GM18498 (cell line): Measurements from ENCODE around the gene PHKB.
"Not testable (repeated sequence)": the region's sequence is repeated elsewhere in the genome, so short reads cannot be mapped to it uniquely, and the experiment has no call there.

Experiments
- ATAC-seq: cut with Tn5 transposase; IDR thresholded peaks from one replicate; pipeline ENCODE4 v1.9.1; 2021; ENCODE audit warnings: mild to moderate bottlenecking, moderate library complexity; ENCODE audit not compliant: unreplicated experiment

The PHKB gene

GRCh38 chr16:47504599-47504998, 43.5 kb downstream of the PHKB start:
- no peak for ATAC-seq

GRCh38 chr16:47506800-47507199, 45.7 kb downstream of the PHKB start:
- ATAC-seq = no peak

DNA sequence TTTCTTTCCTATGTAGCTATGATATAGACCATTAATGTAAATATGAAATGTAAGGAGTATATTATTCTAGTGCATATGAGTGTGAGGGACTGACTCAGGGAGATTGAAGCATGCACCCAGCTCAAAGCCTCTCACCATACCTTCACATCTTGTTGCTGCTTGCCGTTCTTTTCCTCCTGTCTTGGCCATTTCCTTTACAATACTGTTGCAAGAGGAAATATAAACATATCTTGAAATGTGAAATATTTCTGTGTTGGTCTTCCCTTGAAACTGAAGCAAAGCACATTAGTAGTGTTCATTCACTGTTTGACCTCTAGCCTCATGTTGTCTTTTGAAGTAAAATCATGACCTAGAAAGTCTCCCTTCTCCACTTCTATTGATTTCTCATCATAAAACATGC, 46.6 kb downstream of the PHKB start:
- no peak for ATAC-seq

GRCh38 chr16:47511882-47512281, 50.8 kb downstream of the PHKB start:
- ATAC-seq = no peak

- ATAC-seq = no peak
These were observed 57.9 kb downstream of the PHKB start for GRCh38 chr16:47519037-47519436.

DNA sequence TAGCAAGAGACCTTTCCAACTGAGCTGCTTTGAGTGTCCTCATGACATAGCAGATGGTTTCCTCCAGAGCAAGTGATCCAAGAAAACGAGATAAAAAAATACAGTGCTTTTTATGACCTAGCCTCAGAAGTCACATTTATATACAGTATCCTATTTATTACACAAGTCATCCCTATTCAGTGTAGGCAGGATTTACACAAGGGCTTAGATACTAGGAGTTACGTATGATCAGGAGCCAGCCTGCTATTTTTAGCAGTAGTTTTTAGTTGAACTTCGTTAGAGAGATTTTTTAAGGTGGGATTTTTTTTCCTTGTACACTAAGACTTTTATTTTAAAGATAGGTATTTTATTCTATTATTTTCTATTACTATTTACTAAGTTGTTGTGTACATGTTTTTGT, 58.4 kb downstream of the PHKB start:
- ATAC-seq = no peak

DNA sequence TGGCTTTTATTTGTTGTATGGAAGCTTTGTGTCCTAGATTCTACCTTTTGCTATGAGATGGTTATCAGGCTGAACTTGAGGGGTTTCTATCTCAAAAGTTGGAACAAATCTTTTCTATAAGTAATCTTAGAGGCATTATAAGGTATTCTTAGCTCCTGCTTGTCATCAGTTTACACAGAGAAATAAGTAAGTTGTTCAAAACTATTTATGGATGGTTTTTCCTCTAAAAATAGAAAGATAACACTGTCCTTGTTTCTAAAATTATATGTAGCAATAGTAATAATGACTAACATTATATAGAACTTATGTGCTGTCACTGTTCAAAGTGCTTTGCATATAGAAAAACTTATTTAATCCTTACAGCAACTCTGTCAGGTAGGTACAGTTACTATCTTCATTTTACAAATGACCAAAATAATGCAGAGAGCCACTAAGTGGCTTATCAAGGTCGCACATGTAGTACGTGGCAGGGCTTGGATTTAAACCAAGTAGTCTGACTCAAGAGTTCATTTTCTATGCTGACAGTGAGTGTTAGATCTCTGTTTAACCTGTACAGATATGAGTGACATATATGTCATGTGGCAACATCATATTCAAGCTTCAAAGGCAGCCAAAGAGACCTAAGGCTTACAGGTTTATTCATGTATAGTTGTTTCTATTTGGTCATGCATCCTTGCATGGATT, 59.0 kb downstream of the PHKB start:
- ATAC-seq = no peak

DNA sequence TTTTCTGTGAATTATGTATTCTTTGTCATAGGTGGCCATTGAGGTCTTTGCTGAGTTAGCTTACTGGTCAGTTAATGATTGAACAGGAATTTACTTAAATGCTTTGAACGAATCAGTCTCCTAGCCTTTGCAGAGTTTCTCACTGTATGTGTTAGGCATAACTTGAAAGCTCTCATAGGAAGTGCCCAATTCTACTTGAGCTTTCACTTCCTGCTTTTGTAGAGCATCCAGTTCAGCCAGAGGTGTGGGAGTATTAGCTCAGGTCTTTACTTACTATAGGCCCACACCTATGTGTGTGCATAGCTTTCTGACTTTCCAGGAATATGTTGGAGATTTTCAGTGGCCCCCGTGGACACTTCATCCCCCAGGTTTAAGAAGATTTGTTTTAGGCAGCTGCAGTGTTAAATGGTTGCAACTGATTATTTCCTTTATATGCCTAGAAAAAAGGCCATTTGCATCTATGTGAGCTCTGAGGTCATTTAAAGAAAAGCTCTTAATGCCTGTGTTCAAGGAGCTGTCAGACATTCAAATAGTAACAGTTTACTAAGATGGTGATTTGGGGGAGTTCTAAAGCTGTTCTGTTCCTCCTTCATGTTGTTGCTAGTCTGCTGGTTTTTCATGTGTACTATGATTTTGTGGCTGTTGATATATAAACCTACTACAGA, 62.3 kb downstream of the PHKB start:
- ATAC-seq = peak; percentile 100

GRCh38 chr16:47524007-47524405, 62.9 kb downstream of the PHKB start:
- no peak for ATAC-seq

GRCh38 chr16:47528431-47528830, 67.3 kb downstream of the PHKB start:
- ATAC-seq = no peak

DNA sequence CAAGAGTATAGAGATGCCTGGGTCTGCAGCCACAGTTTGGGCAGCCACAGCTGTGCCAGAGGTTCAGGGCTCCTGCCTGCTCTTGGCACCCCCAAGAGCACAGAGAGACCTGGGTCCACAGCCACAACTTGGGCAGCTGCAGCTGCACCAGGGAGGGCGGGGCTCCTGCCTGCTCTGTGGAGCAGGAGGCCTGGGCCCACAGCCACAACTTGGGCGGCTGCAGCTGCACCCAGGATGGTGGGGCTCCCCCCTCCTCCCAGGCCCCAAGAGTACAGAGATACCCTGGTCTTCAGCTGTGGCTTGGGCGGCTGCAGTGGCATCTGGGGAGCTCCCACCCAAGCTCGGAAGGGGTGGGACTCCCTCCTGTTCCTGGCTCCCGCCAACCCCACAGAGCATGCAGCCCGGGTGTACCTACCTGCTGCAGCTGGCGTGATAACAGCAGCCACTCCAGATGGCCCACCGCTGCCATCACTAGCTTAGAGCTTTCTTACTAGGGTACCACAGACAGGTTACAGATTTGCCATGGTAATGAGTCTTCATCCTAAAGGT, 72.7 kb downstream of the PHKB start:
- ATAC-seq = no peak

DNA sequence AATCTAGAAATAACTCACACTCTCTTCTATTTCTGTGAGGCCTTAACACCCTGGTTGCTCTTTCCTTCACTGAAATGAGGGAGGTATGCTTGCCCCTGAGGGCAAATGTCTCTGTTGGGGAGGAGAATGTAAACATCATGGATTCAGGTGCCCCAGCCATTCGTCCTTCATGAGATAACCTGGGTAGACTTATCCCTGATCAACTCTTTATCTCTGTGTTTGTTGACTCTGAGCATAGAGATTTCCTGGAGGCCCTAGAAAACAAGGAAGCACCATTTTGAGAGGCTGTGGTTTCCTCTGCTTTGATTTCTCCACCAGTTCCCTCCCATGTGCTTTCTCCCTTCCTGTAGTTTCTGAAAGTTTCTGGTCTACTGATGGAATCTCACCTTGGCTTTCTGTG, 77.3 kb downstream of the PHKB start:
- ATAC-seq = no peak

DNA sequence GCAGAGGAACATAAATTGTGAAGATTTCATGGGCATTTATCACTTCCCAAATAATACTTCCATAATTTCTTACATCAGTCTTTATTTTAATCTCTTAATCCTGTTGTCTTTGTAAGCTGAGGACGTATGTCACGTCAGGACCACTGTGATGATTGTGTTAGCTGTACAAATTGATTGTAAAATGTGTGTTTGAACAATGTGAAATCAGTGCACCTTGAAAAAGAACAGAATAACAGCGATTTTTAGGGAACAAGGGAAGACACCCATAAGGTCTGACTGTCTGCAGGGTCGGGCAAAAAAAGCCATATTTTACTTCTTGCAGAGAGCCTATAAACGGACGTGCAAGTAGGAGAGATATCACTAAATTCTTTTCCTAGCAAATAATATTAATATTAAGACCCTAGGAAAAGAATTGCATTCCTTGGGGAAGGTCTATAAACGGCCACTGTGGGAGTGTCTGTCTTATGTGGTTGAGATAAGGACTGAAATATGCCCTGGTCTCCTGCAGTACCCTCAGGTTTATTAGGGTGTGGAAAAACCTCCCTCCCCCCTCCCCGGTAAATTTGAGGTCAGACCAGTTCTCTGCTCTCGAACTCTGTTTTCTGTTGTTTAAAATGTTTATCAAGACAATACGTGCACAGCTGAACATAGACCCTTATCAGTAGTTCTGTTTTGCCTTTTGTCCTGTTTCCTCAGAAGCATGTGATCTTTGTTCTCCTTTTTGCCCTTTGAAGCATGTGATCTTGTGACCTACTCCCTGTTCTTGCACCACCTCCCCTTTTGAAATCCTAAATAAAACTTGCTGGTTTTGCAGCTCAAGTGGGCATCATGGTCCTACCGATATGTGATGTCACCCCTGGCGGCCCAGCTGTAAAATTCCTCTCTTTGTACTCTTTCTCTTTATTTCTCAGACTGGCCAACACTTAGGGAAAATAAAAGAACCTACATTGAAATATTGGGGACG, 78.9 kb downstream of the PHKB start:
- not testable (repeated sequence) for ATAC-seq

DNA sequence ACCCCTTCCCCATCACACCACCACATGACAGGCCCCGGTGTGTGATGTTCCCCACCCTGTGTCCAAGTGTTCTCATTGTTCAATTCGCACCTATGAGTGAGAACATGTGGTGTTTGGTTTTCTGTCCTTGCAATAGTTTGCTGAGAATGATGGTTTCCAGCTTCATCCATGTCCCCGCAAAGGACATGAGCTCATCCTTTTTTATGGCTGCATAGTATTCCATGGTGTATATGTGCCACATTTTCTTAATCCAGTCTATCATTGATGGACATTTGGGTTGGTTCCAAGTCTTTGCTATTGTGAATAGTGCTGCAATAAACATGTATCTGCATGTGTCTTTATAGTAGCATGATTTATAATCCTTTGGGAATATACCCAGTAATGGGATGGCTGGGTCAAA, 80.0 kb downstream of the PHKB start:
- not testable (repeated sequence) for ATAC-seq

- not testable (repeated sequence) for ATAC-seq
These were observed 83.1 kb downstream of the PHKB start for GRCh38 chr16:47544255-47544654.

GRCh38 chr16:47551185-47551584, 90.1 kb downstream of the PHKB start:
- ATAC-seq = not testable (repeated sequence)

DNA sequence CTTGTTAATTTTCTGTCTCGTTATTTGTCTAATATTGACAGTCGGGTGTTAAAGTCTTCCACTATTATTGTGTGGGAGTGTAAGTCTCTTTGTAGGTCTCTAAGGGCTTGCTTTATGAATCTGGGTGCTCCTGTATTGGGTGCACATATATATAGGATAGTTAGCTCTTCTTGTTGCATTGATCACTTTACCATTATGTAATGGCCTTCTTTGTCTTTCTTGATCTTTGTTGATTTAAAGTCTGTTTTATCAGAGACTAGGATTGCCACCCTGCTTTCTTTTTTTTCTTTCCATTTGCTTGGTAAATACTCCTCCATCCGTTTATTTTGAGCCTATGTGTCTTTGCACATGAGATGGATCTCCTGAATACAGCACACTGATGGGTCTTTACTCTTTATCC, 90.6 kb downstream of the PHKB start:
- not testable (repeated sequence) for ATAC-seq

DNA sequence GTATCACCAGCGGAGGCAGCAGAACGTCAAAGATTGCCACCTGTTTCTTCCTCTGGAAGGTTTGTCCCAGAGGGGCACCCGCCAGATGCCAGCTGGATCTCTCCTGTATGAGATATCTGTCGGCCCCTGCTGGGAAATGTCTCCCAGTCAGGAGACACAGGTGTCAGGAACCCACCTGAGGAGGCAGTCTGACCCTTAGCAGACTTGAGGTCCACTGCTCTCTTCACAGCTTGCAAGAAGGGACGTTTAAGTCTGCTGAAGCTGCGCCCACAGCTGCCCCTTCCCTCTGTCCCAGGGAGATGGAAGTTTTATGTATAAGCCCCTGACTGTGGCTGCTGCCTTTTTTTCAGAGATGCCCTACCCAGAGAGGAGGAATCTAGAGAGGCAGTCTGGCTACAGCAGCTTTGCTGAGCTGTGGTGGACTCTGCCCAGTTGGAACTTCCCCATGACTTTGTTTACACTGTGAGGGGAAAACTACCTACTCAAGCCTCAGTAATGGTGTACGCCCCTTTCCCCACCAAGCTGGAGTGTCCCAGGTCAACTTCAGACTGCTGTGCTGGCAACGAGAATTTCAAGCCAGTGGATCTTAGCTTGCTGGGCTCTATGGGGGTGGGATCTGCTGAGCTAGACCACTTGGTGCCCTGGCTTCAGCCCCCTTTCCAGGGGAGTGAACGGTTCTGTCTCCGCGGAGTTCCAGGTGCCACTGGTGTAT, 92.9 kb downstream of the PHKB start:
- ATAC-seq = no peak

GRCh38 chr16:47554587-47554986, 93.5 kb downstream of the PHKB start:
- ATAC-seq = not testable (repeated sequence)

DNA sequence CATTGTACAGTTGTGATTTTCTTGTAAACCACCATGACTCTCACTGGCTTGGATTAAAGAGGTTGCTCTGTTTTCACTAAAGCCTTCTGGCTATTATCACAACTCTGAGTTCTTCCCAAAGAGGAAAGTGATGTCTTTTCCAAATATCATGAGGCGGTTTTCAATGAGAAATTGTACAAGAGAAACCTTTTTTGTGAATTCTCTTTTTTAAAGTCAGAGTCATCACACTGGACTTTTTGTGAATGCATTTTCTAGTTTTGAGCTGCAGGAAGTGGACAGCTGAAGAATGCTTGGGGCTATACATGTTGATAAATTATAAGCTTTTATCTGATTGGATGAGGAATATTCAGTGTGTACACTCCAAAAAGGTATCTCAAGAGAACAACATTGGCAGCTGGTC, 100.2 kb downstream of the PHKB start:
- ATAC-seq = no peak

- no peak for ATAC-seq
These were observed 101.2 kb downstream of the PHKB start for GRCh38 chr16:47562366-47562765.
